ENCODE results near the gene VPS37D.
"Not testable (repeated sequence)": the region's sequence is repeated elsewhere in the genome, so short reads cannot be mapped to it uniquely, and the experiment has no call there.

The VPS37D gene

GRCh38 chr7:73671322-73671661 lies 3.7 kb downstream of the VPS37D start:
- no peak for TF ChIP-seq CTCF (conservative IDR thresholded peaks at IDR 0.05; ENCODE audit: low read depth, low read length)
- no peak overlapping the region for H3K9ac ChIP-seq
- H3K36me3 ChIP-seq (ENCODE audit: insufficient read depth), result no peaks in the 10 kb centered on the region
- no peak overlapping the region for H3K27ac ChIP-seq
- H2AFZ ChIP-seq (ENCODE audit: low read depth), result no peak overlapping the region
- H3K4me3 ChIP-seq (IDR thresholded peaks at IDR 0.05; ENCODE audit: insufficient read depth, low read depth, low read length), result no peak overlapping the region
- H3K79me2 ChIP-seq (ENCODE audit: insufficient read depth, low read depth), result no peaks in the 10 kb centered on the region
- H3K4me2 ChIP-seq, result no peak overlapping the region
- H3K4me1 ChIP-seq (ENCODE audit: low read depth, poor library complexity, severe bottlenecking), result peaks cover 3% of the 10 kb centered on the region
- H4K20me1 ChIP-seq (ENCODE audit: insufficient read depth), result no peaks in the 10 kb centered on the region
- H3K27me3 ChIP-seq (ENCODE audit: insufficient read depth, low read depth), result peaks cover 5% of the 10 kb centered on the region

- no peak overlapping the region for H3K4me3 ChIP-seq (IDR thresholded peaks at IDR 0.05; ENCODE audit: insufficient read depth, low read depth, low read length)
- H3K4me2 ChIP-seq, result no peak overlapping the region
- no peak overlapping the region for H2AFZ ChIP-seq (ENCODE audit: low read depth)
- no peak overlapping the region for H3K9ac ChIP-seq
- TF ChIP-seq CTCF (conservative IDR thresholded peaks at IDR 0.05; ENCODE audit: low read depth, low read length), result no peak
- H3K4me1 ChIP-seq (ENCODE audit: low read depth, poor library complexity, severe bottlenecking), result peaks cover 3% of the 10 kb centered on the region
- no peaks in the 10 kb centered on the region; the same call in 1 of the 2 replicates for H3K27me3 ChIP-seq (ENCODE audit: insufficient read depth, low read depth)
- H4K20me1 ChIP-seq (ENCODE audit: insufficient read depth), result no peaks in the 10 kb centered on the region
- H3K36me3 ChIP-seq (ENCODE audit: insufficient read depth), result no peaks in the 10 kb centered on the region
- H3K79me2 ChIP-seq (ENCODE audit: insufficient read depth, low read depth), result no peaks in the 10 kb centered on the region
- no peak overlapping the region for H3K27ac ChIP-seq
Measured at GRCh38 chr7:73671857-73672445, 4.3 kb downstream of the VPS37D start.

- Histone ChIP-seq H3K27me3 (ENCODE audit: insufficient read depth, low read depth) (no peaks in the 10 kb centered on the region; the same call in 1 of the 2 replicates), H3K4me2 (no peak overlapping the region), H3K27ac (no peak overlapping the region), H3K9ac (no peak overlapping the region), H3K4me3 (IDR thresholded peaks at IDR 0.05; ENCODE audit: insufficient read depth, low read depth, low read length) (no peak overlapping the region), H3K4me1 (ENCODE audit: low read depth, poor library complexity, severe bottlenecking) (peaks cover 10% of the 10 kb centered on the region), H3K79me2 (ENCODE audit: insufficient read depth, low read depth) (peaks cover 11% of the 10 kb centered on the region; the same call in 1 of the 2 replicates), H3K36me3 (ENCODE audit: insufficient read depth) (no peaks in the 10 kb centered on the region), H2AFZ (ENCODE audit: low read depth) (no peak overlapping the region), H4K20me1 (ENCODE audit: insufficient read depth) (no peaks in the 10 kb centered on the region)
- no peak for TF ChIP-seq CTCF (conservative IDR thresholded peaks at IDR 0.05; ENCODE audit: low read depth, low read length)
Measured at GRCh38 chr7:73674468-73675124, 7.0 kb downstream of the VPS37D start.

GRCh38 chr7:73676062-73676461 lies 8.4 kb downstream of the VPS37D start:
- Histone ChIP-seq H3K4me1 (ENCODE audit: low read depth, poor library complexity, severe bottlenecking) (peaks cover 25% of the 10 kb centered on the region), H3K79me2 (ENCODE audit: insufficient read depth, low read depth) (peaks cover 17% of the 10 kb centered on the region)
- H2AFZ ChIP-seq (ENCODE audit: low read depth); H3K27ac ChIP-seq; H3K4me3 ChIP-seq (IDR thresholded peaks at IDR 0.05; ENCODE audit: insufficient read depth, low read depth, low read length); H3K27me3 ChIP-seq (ENCODE audit: insufficient read depth, low read depth); H3K9ac ChIP-seq; H3K4me2 ChIP-seq; H3K36me3 ChIP-seq (ENCODE audit: insufficient read depth); H4K20me1 ChIP-seq (ENCODE audit: insufficient read depth): not testable (repeated sequence)

- Histone ChIP-seq H3K27ac (peak overlapping the region; percentile 74; the same call in 1 of the 2 replicates), H3K4me2 (peak overlapping the region; percentile 96; the same call in 1 of the 2 replicates), H3K27me3 (ENCODE audit: insufficient read depth, low read depth) (no peaks in the 10 kb centered on the region), H3K79me2 (ENCODE audit: insufficient read depth, low read depth) (peaks cover 40% of the 10 kb centered on the region), H4K20me1 (ENCODE audit: insufficient read depth) (no peaks in the 10 kb centered on the region), H2AFZ (ENCODE audit: low read depth) (no peak overlapping the region), H3K9ac (no peak overlapping the region; the same call in 1 of the 2 replicates), H3K4me3 (IDR thresholded peaks at IDR 0.05; ENCODE audit: insufficient read depth, low read depth, low read length) (no peak overlapping the region), H3K4me1 (ENCODE audit: low read depth, poor library complexity, severe bottlenecking) (peaks cover 38% of the 10 kb centered on the region), H3K36me3 (ENCODE audit: insufficient read depth) (no peaks in the 10 kb centered on the region)
- TF ChIP-seq CTCF (conservative IDR thresholded peaks at IDR 0.05; ENCODE audit: low read depth, low read length), result no peak
Measured at GRCh38 chr7:73678862-73679261, 11.2 kb downstream of the VPS37D start.

Measured in KMS-11 (cell line).